GM12891 (cell line): ENCODE results near the gene SRGAP1.
"Not testable (repeated sequence)": the region's sequence is repeated elsewhere in the genome, so short reads cannot be mapped to it uniquely, and the experiment has no call there.

ENCODE experiments used
- DNase-seq: peaks from one replicate; pipeline ENCODE4 v3.0.0; 2011; ENCODE audit warnings: low spot score; ENCODE audit not compliant: insufficient read length
- FAIRE-seq: peaks from 2 replicates; lab custom pipeline; 2011; peaks lifted over from hg19 to GRCh38; lab: Jason Lieb, UNC
- PAX5 ChIP-seq: IDR thresholded peaks from 2 replicates; pipeline ENCODE4 v1.6.1; 2011; ENCODE audit warnings: low read length, moderate library complexity, mild to moderate bottlenecking; ENCODE audit not compliant: insufficient read depth, severe bottlenecking
- POLR2A ChIP-seq: IDR thresholded peaks from 2 replicates; pipeline ENCODE4 v1.6.1; 2011; ENCODE audit warnings: low read depth, low read length, control low read depth
- POLR2AphosphoS5 ChIP-seq: IDR thresholded peaks from 2 replicates; pipeline ENCODE4 v1.6.1; 2011; ENCODE audit warnings: low read depth, low read length, control low read depth
- POU2F2 ChIP-seq: IDR thresholded peaks from 2 replicates; pipeline ENCODE4 v1.6.1; 2011; ENCODE audit warnings: low read depth, mild to moderate bottlenecking, control low read depth, low read length, moderate library complexity
- SPI1 ChIP-seq: IDR thresholded peaks from 2 replicates; pipeline ENCODE4 v1.6.1; 2011; ENCODE audit warnings: low read depth, low read length, control low read depth
- TAF1 ChIP-seq: IDR thresholded peaks from 2 replicates; pipeline ENCODE4 v1.6.1; 2011; ENCODE audit warnings: low read depth, low read length, control low read depth

The SRGAP1 gene

GRCh38 chr12:64139021-64139420 is 294.5 kb downstream of the SRGAP1 start:
- TF ChIP-seq POLR2AphosphoS5 (no peak), POLR2A (no peak)
- FAIRE-seq, result no peak
- no peak for DNase-seq

DNA sequence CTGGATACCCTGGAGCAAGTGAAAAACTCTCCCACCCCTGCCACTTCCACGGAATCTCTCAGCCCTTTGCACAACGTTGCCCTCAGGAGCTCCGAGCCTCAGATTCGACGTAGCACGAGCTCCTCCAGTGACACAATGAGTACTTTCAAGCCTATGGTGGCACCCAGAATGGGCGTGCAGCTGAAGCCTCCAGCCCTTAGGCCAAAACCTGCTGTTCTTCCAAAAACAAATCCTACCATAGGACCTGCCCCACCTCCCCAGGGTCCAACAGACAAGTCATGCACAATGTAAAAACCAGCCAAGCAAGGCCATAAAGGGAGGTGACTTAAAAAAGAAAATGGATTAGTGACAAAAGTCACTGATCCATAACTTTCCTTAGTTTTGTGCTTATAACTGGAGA is 297.9 kb downstream of the SRGAP1 start:
- DNase-seq (no peak), FAIRE-seq (no peak)
- TF ChIP-seq POLR2A, result no peak
- TF ChIP-seq TAF1, result no peak
- TF ChIP-seq POU2F2, result no peak
- TF ChIP-seq PAX5, result no peak
- TF ChIP-seq POLR2AphosphoS5, result no peak
- no peak for TF ChIP-seq SPI1

- no peak for DNase-seq
- TF ChIP-seq SPI1, result no peak
- no peak for TF ChIP-seq POLR2A
- TF ChIP-seq POU2F2, result no peak
- no peak for TF ChIP-seq PAX5
- no peak for TF ChIP-seq POLR2AphosphoS5
- TF ChIP-seq TAF1, result no peak
- no peak for FAIRE-seq
These were observed 298.3 kb downstream of the SRGAP1 start for GRCh38 chr12:64142784-64143183.

- FAIRE-seq (no peak), DNase-seq (no peak)
- TF ChIP-seq POLR2A (no peak), SPI1 (no peak), POLR2AphosphoS5 (no peak), PAX5 (no peak), TAF1 (no peak), POU2F2 (no peak)
These were observed 300.7 kb downstream of the SRGAP1 start for GRCh38 chr12:64145226-64145625.

DNA sequence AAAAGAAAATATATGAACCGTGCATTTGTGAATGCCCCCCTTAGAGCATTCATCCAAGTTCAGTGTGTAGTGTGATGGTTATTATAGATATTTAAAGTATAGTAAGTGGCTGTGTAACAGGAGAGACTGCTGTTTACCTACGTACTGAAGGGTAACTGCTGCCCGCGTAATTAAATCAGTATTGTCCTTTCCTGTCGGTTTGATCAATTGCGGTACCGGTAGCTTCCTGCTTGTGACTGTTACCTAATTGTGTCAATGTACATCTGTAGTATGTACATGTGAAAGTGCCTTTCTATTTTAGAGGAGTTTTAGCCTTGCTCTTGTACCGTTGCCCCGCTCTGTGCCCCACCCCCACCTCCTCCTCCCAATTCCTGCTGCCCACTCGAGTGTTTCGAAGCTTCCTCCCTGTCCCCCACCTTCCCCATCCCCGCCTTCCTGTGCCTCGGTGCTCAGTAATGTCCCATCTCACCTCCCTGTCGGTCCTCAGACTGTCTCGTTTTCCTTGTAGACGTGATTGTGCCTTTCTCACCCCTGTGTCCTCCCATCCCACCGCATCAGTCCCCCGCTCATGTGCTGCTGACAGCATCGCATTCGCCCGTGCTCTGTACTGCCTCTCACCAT is 302.6 kb downstream of the SRGAP1 start:
- TF ChIP-seq POLR2A (no peak), POU2F2 (no peak), PAX5 (no peak), TAF1 (no peak), POLR2AphosphoS5 (no peak), SPI1 (no peak)
- DNase-seq (no peak), FAIRE-seq (no peak)

GRCh38 chr12:64147875-64148274 is 303.4 kb downstream of the SRGAP1 start:
- TF ChIP-seq POU2F2 (no peak), POLR2AphosphoS5 (no peak), SPI1 (no peak), TAF1 (no peak), POLR2A (no peak), PAX5 (no peak)
- DNase-seq, result no peak
- FAIRE-seq, result no peak

DNA sequence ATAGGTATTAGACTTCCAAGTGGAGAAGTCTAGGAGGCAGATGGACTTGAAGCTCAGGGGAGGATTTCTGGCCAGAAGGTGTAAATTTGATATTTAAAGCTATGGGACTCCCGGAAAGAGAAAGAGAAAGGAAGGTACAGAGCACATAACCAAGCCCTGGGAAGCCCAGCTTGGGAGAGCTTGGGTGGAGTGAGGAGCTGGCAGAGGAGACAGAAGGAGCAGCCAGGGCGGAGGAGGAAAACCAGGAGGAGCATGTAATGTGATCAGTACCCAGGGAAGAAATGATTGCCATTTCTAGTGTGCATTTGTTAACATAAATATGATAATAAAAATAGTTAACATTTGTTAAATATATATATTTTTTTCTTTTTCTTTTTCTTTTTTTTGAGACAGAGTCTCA is 310.2 kb downstream of the SRGAP1 start:
- TF ChIP-seq POLR2AphosphoS5 (no peak), POLR2A (no peak), SPI1 (no peak), TAF1 (no peak), POU2F2 (no peak), PAX5 (no peak)
- no peak for DNase-seq
- FAIRE-seq, result no peak

- TF ChIP-seq POU2F2 (no peak), TAF1 (no peak), SPI1 (no peak), POLR2A (no peak), POLR2AphosphoS5 (no peak), PAX5 (no peak)
- DNase-seq, result no peak
- FAIRE-seq, result no peak
These were observed 312.6 kb downstream of the SRGAP1 start for GRCh38 chr12:64157110-64157509.

- no peak for FAIRE-seq
- TF ChIP-seq TAF1 (no peak), POU2F2 (no peak), SPI1 (no peak), PAX5 (no peak), POLR2AphosphoS5 (no peak), POLR2A (no peak)
- DNase-seq, result no peak
These were observed 315.7 kb downstream of the SRGAP1 start for GRCh38 chr12:64160021-64160710.

- no peak for DNase-seq
- no peak for TF ChIP-seq PAX5
- no peak for TF ChIP-seq TAF1
- TF ChIP-seq POLR2AphosphoS5, result no peak
- TF ChIP-seq POLR2A, result no peak
- no peak for TF ChIP-seq SPI1
- no peak for TF ChIP-seq POU2F2
- FAIRE-seq, result no peak
These were observed 316.2 kb downstream of the SRGAP1 start for GRCh38 chr12:64160711-64161060.

GRCh38 chr12:64166606-64167005 is 322.1 kb downstream of the SRGAP1 start:
- not testable (repeated sequence) for FAIRE-seq, DNase-seq

DNA sequence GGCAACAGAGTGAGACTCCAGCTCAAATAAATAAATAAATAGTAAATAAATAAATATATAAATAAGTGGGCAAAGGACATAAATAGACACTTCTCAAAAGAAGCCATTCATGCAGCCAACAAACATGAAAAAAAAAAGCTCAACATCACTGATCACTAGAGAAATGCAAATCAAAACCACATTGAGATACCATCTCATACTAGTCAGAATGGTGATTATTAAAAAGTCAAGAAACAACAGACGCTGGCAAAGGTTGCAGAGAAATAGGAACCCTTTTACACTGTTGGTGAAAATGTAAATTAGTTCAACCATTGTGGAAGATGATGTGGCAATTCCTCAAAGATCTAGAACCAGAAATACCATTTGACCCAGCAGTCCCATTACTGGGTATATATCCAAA is 322.5 kb downstream of the SRGAP1 start:
- not testable (repeated sequence) for DNase-seq, FAIRE-seq
